HG03108 (cell line): ENCODE results near the gene ADGRL3.
"Not testable (repeated sequence)": the region's sequence is repeated elsewhere in the genome, so short reads cannot be mapped to it uniquely, and the experiment has no call there.

Source experiments
- ATAC-seq: cut with Tn5 transposase; IDR thresholded peaks from one replicate; pipeline ENCODE4 v1.9.1; 2021; ENCODE audit warnings: moderate library complexity; ENCODE audit not compliant: unreplicated experiment

Gene ADGRL3

DNA sequence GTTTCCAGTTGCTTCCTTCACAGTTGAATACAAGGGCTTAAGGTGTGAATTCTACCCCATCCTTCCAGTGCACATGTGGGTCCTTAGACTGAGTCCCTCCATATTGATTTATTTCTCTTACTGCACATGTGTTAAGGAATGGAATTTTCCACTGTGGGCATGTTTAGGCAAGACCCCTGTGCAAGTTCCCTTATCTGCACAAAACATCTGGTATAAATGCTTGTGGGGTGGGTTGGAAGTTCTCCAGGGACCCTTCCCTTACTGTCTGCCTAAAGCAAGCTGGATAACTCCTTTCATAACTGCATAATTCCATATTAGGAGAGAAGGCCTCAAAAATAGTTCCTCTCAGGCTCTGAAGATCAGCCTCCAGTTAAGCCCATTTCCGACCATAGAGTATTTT lies 570.9 kb downstream of the ADGRL3 start:
- no peak for ATAC-seq

DNA sequence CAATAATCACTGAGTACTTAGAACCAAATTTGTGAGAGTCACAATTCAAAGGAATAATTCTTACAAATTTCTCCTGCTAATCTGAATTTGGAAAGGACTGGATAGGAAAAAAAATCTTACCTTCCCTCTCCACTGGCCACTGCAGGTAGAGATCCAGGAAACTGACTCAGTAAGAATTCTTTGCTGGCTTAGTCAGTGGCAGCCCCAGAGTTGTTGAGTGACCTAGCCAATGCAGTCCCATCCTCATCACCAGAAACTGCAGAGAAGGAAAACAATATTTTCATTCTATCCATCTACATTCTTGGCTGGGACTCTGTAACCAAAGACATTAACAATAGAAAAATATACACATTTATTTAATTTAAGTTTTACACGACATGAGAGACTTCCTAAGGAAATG lies 572.0 kb downstream of the ADGRL3 start:
- no peak for ATAC-seq

DNA sequence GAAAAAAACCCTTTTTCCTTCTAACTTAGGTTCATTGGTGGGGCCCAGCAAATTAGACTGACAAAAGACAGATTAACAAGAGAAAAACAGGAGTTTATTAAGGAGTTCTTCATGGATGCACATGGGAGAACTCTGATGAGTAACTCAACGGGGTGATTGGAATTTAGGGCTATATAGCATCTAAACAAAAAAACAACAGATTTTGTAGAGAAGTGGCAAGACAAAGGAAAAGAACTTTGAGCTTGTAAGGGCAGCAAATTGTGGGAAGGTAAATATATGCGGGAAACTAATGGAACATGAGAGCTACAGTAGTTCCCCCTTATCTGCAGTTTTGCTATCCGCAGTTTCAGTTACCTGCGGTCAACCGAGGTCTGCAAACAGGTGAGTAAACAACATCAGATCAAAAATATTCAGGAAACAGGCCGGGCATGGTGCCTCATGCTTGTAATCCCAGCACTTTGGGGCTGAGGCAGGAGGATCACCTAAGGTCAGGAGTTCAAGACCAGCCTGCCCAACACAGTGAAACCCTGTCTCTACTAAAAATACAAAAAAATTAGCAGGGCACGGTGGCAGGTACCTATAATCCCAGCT lies 573.6 kb downstream of the ADGRL3 start:
- no peak for ATAC-seq

DNA sequence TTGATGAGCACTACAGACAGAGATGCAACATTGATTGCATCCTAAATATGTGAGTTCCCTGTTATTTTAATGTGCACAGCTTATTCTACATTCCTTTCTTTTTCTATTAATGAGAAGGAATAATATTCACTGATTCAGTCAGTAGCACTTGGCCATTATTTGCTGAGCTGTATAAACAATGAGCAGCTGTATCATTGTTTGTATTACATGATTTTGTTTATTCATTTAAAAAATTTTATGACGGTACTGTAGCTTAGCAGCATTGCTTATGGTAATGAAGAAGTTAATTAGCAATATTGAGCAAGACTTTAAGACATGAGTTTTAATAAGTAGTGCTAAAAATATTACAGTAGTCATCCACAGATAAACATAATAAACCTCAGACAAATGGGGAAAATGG lies 582.0 kb downstream of the ADGRL3 start:
- ATAC-seq = no peak

DNA sequence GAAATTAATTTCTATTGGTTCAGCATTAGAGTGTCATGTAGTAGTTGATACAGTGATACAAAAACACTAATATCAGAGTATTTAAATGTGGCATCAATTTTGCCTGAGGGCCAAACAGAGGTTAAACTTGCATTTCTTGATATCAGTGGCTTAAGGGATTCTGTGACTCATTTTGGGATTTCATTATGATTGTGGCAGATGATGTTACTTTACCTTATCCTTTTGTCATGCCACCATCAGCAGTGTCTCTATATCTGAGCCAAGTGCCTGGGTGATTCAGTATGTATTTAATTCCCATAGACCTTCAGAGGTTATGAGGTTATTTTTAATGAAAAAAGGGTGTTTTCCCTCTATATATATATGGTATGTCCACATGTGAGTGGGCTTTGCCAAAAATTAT lies 582.9 kb downstream of the ADGRL3 start:
- no peak for ATAC-seq

DNA sequence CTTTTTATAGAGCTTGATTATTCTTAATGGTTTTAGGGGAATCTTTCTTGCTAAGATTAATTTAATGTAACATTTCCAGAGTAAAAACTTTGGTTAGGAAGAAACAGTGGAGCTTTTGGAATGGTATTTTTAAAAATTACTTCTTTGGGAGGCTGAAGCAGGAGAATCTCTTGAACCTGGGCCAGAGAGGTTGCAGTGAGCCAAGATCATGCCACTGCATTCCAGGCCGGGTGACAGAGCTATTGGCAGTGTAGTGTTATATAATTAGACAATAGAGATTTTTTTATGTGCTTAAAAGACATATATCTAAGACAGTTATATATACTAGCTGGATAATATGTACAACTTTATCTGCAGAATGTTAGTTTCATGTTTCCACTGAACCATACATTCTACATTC lies 585.6 kb downstream of the ADGRL3 start:
- ATAC-seq = no peak

DNA sequence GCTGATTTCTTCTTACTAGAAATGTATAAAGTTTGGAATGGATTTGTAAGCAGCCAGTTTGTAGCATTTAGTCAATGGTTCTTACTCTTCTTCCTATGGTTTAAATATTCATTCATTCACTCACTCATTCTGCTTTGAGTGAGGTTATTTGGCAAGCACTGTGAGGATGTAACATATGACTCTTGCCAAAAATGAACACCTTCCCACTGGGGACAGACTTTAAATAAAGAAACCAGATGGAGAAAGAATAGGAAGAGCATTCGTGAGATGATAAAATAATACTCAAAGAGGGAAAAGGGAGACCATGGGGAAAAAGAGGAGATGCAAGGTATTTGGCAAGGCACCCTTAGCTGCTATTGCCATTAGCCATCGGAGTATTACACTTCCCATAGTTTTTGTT lies 586.1 kb downstream of the ADGRL3 start:
- ATAC-seq = no peak

DNA sequence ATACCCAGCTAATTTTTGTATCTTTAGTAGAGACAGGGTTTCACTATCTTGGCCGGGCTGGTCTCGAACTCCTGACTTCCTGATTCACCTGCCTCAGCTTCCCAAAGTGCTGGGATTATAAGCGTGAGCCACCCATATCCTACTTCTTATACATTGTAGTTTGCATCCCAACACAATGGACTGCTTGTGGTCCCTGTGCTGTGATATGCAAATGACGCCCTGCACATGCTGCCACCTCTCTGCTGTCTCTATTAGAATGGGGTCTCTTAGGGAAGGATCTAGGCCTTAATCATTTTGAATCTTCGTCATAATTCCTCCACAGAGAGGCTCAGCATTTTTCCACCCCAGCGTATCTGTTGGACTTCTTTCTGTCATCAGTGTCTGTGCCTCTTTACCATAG lies 595.9 kb downstream of the ADGRL3 start:
- ATAC-seq = no peak

DNA sequence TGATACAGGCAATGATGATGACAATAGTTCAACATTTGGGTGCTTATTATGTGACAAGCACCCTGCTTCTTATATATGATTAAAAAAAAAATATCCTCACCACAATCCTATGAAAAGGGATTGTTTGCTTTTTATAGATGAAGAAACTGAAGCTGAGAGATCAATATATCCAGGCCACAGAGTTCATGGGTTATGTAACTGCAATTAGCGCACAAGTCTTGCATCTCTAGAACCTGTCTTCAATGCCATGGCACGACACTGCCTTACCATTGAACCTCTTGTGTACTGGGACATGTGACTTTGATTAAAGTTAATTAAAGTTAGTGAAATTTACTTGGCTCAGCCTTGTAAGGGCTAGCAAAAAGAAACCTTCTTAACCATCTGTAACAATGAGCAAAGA lies 599.7 kb downstream of the ADGRL3 start:
- no peak for ATAC-seq

DNA sequence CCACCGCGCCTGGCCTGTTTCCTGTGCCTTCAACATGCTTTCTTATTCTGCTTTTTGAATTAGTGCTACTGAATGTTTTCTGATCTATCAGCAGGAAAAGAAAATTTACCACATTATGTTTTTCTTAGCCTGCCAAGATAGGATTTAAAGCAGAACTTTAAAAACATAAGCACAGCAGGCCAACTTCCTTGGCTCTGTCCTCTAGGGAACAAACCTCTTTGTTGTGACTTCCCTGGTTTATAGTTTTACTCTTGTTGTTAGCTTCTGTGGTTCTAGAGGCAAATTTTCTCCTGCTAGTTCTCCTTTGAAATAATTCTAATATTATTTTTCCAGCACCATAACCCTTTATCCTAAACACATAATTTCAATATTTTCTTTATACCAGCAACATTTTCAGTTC lies 605.1 kb downstream of the ADGRL3 start:
- ATAC-seq = no peak

DNA sequence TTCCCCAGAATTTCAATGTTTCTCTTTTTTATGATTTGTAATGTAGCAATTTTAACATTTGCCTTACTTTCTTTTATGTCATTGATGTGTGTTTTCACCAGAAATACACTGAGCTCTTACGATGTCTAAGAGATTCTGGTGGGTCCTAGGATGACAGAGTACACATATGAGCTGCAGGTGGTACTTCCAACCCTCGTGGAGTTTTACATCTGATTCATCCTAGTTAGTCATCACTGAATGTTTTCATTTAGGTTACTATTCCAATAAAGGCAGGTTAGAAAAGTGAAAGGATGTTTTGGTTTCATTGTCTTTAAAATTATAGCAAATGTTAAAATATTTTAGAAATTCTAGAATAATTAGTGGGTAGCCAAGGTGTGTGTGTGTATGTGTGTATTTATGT lies 605.9 kb downstream of the ADGRL3 start:
- no peak for ATAC-seq

DNA sequence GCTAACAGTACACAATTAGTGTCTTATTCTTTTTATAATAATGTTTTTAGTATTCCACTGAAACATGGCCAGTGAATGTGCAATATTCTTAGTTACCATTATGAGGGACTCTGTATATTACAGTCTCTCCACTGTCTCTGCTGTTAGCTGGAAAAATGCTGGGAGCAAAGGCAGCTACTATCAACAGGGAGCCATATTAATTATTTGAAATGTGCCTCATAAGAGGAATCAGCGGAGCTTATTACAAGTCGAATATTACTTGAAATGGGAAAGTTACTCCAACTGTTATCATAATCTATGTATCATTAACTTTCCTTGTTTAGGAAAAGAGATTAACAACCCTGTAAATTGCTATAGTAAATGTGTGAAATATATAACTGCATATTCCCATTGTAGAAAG lies 612.0 kb downstream of the ADGRL3 start:
- no peak for ATAC-seq

DNA sequence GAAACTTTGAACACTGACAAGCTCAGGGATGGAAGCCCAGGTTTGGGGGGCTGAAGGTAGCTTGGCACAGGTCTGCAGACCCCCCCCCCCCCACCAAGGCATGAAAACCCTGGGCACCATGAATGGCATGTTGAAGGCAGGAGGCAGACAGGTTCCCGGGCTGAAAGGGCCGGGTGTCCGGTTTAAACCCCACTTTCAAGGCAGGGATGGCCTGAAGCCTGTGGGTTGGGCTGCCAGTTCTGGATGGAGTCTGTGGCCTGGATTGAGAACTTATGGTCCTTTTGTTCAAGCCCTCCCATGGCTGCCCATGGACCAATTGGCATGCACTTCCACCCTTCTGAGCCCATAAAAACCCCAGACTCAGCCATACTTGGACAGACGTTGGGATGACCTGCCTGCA lies 616.9 kb downstream of the ADGRL3 start:
- no peak for ATAC-seq

DNA sequence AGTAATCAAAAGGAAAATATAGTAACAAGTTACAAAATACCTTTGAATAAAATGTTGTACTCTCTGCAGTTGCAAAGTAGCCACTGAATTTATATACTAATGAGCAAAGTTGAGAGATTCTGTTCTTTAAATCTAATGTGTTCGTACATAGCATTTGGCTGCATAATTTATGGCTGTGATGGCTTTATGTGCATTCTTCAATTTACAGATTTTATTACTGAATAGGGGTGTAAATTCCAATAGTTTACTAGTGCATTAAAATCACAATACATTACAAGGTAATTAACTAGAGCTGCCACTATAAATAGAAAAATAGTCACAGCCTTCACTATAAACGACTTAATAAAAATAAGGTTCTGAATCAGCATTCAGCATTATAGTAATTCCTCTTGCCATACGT lies 620.0 kb downstream of the ADGRL3 start:
- no peak for ATAC-seq

DNA sequence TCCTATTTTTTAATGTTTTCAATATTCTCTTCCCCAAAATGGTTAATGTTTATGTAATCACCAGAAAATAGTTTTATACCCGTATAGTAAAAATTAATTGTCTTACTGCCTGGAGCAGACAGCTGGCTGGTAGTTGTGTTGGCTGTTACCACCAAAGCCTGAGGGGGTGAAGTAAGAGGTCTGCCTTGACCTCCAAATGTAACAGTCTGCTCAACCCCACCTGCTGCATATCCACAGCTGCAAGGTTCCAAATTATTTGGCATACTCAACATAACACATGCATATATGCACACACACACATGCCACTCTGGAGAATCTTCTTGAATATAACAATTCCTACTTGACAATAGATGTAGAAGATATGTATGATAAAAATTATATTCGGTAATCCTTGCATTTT lies 624.3 kb downstream of the ADGRL3 start:
- ATAC-seq = no peak

DNA sequence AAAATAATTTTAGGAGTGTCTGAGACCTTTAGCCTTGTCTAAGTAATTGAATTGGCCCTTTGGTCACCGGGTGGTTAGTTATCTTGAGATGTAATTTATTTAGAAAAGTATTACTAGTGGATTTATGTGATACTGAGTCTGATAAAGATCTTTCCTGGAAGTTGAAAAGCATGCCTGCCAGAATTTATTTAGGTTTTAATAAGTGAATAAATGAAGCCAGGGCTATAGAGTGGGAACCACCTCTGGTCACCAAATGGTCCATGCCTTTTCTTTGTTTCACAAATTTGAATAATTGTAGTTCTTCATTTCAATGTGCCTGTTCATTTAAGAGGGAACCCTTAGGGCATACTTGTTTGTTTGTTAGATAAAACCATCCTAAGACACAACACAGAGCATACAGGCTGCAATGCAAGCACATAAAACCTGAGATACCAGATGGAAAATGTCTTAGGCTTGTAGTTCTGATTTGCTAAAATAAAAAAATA lies 627.8 kb downstream of the ADGRL3 start:
- ATAC-seq = no peak

DNA sequence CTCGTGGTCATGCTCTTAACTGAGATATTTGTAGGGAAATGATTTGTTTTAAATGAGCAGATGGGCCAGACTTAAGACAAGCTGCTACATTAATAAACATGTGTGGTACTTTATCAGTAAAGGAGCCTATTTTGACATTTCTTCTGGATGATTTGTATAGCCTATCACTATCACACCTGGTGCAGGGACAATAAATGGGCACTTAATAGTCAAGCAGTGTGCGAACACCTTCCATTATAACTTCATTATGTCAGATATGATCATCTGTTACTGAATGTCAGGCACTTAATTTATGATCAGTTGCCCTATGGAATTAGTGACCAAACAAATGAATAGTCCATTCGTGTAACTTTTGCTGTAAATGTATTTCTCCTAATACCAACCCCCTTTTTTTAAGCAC lies 628.8 kb downstream of the ADGRL3 start:
- ATAC-seq = no peak

DNA sequence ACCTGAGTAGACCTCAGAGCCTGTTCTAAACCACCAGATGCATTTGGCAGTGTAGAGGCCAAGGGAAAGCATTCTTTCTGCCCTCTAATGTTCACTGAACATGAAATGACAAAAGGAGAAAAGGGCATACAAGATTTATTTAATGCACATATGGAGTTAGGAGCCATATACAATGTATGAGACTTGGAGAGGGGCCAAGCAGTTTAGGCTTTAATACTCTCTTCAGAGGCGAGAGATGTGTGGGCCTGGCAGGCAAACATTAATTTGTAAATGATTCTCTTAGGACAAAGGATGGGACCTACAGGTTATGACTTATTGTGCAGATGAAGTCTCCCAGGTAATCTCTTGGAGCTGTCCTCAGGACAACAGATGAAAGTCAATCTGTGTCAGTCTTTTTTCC lies 631.9 kb downstream of the ADGRL3 start:
- no peak for ATAC-seq

DNA sequence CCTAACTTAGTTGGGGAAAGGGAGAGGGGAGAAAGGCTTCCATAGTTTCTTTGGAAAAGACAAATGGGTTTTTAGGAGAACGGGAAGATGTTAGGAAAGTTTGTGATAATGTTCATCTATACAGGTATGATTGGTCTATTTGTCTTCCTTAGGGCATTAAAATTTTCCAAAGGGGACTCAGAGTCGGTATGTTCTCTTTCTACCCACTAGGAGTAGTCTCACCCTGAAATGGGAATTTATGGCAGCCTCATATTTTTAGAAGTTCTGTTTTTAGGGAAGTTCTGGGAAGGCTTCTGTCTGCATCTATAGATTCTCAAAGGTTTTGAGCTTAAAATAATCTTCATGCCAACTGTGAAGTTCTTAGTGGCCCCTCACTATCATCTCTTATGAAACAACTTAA lies 637.3 kb downstream of the ADGRL3 start:
- ATAC-seq = no peak

DNA sequence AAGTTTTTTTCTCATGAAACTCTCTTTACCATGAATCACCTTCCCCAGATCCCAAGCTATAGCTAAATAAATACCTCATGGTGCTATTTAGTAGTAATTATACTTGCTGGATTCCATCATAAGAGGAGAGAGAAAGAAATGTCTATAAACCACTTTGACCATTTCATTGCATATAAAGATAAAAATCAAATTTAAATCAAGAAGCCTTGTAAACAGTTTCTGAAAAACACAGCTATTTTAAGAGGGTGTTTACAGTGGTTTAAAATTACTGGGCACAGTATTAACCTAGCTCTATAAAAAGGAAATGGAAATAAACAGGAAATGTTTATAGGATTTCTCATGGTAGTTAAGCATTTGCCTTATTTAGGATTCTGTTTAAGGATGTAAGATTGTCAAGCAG lies 637.9 kb downstream of the ADGRL3 start:
- no peak for ATAC-seq

DNA sequence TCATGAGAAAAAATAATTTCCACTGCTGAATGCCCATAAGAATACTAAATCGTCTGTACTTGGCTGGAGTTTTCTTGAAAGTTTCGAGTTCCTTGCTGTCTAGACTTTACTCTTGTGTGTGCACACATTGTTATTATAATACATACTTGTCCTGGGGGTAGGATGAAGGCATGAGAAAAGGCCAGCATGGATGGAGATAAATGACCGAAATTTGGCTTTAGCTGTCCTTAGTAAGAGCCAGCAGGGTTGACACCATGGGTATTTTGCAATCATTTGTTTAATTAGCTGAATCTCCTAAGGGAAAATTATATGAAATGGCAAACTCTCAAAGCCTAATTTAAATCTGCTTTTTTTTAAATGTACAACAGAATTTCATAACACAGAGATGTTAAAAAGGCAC lies 641.6 kb downstream of the ADGRL3 start:
- no peak for ATAC-seq

DNA sequence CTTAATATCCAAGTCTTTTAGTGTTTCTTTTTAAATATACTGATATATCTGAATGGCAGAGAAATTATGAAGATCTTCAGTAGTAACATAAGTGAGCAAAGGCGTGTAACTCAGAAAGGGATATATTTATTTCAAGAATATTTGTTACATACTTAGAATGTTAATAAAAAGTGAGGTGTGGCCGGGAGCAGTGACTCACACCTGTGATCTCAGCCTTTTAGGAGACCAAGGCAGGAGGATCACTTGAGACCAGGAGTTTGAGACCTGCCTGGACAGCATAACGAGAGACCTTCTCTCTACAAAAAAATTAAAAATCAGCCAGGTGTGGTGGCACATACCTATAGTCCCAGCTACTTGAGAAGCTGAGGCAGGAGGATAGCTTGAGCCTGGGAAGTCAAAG lies 651.0 kb downstream of the ADGRL3 start:
- ATAC-seq = no peak

DNA sequence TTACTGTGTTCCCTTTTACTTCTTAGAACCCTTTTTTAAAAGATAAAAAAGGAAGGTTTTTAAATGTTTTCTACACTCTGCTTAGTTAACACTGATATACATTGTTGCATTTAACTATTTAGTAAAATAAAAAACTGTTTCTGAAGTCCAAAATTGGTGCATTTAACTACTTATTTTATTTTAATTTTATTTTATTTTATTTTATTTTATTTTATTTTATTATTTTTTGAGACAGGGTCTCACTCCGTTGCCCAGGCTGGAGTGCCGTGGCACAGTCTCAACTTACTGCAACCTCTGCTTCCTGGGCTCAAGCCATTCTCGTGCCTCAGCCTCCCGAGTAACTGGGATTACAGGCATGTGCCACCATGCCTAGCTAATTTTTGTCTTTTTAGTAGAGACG lies 652.0 kb downstream of the ADGRL3 start:
- ATAC-seq = not testable (repeated sequence)

DNA sequence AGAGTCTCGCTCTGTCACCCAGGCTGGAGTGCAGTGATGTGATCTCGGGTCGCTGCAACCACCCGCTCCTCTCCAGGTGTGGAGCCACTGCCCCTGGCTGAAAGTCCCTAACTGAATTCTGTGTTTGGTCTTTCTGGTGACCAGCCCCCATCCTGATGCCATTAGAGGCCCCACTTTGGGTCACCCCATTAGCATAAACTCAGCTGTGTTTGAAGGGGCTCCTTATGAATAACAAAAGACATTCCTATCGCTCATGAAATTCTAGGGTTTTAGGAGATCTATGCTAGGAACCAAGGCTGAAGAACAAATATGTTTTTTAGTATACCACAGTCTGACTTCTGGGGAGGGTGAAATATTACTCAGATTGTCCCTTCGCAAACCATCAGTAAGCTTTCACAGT lies 652.9 kb downstream of the ADGRL3 start:
- no peak for ATAC-seq
